GM18867 (cell line): ENCODE data around the gene SLC38A1.
A peak's percentile ranks its signal among the peaks of the same experiment; 100 is the strongest.

ENCODE experiments used
- ATAC-seq: cut with Tn5 transposase; IDR thresholded peaks from one replicate; pipeline ENCODE4 v1.9.1; 2021; ENCODE audit warnings: mild to moderate bottlenecking, moderate library complexity; ENCODE audit not compliant: unreplicated experiment

Gene SLC38A1

DNA sequence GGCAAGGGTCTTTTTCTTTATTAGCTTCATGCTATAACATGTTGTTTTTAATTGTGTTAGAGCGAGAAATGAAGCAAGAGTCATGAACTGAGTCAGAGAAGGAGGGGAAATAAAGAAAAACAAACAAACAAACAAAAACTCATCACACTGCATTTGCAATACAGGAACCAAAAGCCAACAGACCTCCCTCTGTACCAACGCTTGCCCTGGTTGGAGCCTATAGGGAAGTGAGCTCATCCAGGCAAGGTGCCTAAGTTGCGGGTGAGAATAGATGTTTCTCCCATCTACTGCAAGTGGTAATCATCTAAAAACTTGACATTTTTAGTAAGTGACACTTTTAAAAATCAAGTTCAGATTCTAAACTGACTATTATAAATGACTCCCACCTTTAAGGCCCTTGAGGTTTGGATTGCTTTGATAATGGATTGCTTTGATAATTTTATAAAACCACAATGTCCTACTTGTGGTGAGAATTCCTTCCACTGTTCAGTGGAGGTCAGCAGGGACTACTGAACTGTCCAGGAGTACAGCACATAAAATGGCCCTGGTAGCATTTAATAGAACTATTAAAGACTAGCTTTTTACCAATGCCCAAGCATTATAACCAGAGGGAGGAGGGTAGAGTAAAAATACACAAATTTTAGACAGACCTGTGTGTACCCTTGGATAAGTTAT is 31.3 kb downstream of the SLC38A1 start:
- no peak for ATAC-seq

DNA sequence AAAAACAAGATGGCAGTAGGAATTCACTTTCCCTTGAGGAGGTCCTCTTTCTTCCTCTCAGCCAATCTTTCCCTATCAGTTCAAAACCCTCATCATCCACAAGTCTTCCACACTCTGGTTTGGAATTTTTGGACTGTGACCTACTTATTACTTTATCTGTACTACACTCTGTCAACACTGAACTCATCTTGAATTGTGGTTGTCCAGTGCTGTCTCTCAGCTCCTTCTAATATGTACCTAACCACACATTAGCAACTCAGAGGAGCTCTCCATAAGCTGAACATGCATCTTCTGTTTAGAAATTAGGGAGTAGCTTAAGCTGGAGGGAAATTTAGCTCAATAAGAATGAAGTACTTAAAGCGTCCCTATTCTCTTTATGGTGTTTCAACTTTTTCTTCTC is 34.8 kb downstream of the SLC38A1 start:
- no peak for ATAC-seq

DNA sequence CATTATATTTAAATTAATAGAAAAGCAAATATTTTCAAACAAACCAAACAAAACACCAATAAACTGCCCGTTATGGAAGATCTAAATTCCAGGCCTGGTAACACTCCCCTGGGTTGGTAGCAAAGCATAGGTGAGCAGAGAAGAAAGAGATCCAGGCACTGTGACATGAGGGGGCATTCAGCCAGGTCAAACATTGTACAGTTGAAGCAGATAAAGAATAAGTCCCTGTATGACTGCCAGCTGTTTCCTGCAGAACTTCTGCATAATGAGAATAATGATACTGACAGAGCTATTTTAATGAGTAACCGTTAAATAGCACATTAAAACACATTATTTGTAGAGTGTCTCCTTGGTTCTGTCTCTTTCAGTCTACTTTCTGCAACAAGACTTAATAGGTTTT is 35.4 kb downstream of the SLC38A1 start:
- no peak for ATAC-seq

DNA sequence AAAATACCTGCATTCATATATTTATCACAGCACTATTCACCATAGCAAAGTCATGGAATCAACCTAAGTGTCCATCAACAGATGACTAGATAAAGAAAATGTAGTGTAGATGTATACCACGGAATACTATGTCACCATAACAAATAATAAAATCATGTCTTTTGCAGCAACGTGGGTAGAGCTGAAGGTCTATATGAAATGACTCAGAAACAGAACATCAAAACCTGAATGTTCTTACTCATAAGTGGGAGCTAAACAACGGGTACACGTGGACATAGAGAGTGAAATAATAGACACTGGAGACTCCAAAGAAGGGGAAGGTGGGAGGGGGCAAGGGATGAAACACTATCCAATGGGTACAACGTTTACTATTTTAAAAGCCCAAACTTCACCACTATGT is 37.9 kb downstream of the SLC38A1 start:
- ATAC-seq: no peak

DNA sequence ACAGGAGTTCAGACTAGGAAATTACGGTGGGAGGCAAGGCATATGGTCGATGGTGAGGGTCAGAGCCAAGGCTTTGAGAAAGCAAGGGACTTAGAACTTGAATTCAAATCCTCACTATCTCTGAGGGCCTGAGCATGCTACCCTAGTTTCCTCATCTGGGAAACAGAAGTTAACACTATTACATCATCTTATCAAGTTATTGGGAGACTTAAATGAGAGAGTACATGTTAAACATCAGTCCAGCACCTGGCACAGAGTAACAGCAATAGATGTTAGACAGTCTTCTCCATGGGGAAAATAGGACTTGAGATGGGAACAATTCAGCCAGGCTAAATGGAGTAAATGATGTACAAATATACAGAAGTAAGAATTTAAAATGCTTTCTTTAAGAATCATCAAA is 38.5 kb downstream of the SLC38A1 start:
- ATAC-seq: no peak

DNA sequence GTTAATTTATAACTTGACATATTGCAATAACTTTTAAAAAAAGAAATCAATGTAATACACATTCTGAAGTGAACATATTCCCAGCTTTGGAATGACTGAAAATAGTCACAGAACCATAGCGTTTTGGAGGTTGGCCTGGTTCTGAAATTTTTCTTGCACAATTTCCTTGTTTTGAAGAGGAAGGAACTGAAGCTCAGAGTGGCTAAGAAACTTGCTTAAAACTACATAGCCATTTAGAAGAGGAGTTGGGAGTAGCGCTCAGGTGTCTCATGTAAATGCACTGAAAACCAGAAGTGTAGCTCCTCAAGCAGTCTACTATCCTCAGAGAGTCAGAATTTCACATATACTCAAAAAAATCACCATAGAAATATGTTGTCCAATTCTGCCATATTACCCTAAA is 41.2 kb downstream of the SLC38A1 start:
- no peak for ATAC-seq

DNA sequence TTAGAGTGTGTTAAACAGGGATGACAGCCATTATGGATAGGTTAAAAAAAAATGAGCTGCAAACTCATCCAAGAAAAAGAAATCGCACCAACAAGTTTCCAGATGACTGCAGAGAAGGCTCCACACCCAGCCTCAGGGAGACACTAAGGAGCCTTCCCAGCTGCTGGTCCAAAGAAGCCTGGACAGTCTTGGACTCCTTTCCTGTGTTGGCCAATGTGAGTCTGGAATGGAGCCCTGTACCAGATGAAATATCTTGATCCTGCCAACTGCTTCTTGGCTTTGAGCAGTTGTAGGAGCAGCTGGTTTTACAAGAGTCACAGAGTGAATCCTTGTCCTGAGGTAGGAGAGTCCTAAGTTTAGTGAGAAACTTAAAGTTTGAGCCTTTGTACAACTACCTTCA is 44.5 kb downstream of the SLC38A1 start:
- no peak for ATAC-seq

DNA sequence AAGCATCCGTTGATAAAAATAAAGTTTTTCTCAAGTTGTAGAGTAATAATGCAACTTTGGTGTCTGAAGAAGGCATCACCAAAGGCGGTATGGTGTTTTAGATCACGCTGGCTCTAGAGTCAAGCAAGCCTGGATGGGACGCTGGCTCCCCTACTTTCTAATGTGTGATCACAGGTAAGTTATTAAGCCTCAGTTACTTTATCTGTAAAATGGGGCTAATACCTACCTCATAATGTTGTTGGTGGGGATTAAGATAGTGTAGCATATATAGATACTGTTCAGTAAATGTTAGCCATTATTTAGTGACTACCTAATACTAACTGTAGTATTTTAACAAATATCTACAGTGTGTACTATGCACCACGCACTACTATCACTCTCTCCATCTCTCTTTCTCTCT is 45.8 kb downstream of the SLC38A1 start:
- no peak for ATAC-seq

DNA sequence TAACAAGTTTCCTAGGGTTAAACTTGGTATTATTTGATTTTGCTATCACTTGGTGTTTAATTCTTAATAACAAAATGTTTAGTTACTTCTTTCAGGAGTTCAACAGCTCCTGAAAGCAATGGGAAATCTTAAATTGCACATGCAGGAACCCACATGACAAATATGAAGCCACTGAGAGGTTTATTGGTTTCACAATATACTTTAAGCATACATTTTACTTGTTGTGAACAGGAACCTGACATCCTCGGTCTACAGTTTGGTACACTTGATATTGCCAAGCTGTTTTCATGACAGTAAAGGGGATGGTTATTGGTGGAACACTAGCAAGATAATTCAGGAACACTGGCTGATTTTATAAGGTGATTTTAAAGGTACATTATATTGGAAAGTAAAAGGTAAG is 46.2 kb downstream of the SLC38A1 start:
- ATAC-seq: no peak

DNA sequence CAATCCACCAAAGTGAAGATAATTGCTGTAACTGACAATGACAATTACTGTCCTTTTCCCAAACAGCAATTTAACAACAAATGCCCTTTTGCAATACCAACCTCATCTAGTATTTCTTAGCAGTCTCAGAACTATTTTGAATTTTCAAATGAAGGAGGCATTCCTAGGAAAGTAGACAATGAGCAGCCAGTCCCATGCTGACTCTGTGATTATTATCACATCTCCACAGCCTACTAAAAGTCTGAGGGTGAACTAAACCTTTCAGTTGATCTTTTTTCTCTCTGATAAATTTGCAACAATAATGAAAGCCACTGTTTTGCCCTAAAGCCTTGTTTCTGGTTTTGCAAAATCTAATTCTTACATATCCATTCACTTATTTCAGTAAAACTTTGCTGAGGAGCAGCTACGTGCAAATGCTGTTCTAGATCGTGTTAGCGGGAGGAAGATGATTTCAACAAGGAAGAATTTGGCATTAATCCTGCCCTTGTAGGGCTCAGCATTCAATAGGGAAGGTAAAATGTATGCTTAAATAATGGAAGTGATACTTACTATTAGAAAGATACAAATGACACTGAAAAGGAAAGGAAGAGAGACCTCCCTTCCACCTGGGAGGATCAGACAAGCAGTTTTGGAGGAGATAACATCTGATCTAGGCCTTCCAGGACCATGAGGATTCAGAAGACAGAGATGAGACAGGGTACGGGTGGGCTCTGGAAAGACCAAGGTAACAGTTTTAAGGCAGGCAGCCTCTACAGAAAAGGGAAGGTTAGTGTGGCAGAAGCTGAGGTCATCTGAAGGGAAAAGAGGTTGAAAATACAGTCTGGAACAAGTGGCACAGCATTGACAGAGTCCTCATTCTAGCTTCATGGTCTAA is 47.4 kb downstream of the SLC38A1 start:
- no peak for ATAC-seq

DNA sequence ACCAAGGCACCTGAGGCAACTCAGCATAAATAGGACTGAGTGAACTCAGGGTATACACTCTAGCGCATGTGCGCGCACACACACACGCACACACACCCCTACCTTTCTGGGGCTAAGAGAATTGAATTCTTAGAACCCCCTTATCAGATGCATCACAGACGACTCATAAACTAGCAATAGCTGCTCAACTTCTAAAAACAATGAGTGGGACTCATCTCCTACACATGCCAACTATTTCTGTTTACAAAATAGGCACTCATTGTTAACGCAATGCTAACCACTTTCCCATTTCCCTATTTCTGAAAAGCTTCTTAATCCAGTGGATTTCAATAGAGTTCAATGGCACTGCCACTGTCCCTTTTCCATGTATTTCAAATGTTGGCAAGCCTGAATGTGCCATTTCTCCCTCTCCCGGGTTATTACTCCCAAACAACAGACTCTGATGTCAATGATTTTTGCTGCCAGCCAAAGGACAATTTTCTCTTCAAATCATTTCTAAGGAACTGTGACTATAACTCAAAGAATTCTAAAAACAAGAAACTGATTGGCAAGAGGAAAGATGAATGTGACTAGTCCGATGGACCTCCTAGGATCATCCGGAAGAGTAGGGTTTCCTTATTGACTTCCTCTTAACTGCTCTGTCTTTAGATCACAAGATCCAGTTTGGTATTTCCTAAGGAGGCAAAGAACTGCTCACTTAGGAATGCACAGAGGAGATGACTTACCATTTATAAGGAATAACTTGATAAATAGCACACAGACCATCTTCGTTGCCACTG is 48.8 kb downstream of the SLC38A1 start:
- ATAC-seq: no peak

DNA sequence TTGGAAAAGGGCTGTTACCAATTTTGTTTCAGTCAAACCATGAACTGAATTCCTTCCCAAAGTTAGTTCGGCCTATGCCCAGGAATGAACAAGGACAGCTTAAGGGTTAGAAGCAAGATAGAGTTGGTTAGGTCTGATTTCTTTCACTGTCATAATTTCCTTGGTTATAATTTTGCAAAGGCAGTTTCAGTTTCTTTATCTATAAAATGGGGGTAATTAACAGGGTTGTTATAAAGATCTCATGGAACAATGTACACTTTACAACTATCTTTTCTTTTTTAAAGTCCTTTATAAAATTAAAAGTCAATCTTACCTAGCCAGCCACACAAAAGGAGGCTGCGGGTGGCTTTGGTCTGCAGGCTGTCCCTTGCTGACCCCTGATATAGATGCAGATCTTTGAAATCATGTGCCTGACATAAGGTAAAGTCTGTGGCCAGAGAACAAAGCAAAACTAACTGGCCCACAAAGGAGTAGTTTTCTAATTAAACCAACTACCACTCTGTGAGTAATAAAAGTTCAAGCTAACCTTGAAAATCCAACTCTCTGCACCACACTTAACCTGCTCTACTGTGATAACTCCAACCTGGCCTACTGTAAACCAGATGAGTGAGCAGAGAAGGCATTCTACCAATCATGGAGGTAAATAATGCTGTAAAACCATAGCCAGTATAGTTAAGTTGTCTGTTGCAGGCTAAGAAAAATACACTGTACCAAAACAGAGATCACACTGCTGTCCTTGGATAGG is 49.5 kb downstream of the SLC38A1 start:
- ATAC-seq: no peak

DNA sequence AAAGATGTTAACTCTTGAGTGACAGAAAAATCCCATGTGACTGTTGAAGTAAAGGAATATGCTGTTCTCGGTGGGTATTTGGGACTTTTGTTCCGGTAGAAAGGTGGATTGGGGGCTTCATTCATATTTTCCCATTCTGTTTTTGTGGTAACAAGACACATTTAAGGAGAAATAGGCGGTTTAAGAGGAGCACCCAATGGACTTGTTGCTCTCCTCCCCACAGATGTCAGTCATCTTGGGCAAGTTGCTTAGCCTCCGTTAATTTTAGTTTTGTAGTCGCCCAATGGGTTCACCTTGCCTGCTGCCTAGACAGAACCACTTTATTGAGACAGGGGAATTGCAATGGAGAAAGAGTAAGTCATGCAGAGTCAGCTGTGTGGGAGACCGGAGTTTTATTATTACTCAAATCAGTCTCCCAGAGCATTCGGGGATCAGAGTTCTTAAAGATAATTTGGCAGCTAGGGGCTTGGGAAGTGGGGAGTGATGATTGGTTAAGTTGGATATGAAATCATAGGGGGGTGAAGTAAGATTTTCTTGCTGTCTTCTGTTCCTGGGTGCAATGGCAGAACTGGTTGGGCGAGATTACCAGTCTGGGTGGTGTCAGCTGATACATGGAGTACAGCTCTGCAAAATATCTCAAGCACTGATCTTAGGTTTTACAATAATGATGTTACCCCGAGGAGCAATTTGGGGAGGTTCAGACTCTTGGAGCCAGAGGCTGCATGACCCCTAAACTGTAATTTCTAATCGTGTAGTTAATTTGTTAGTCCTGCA is 50.3 kb downstream of the SLC38A1 start:
- ATAC-seq: no peak

DNA sequence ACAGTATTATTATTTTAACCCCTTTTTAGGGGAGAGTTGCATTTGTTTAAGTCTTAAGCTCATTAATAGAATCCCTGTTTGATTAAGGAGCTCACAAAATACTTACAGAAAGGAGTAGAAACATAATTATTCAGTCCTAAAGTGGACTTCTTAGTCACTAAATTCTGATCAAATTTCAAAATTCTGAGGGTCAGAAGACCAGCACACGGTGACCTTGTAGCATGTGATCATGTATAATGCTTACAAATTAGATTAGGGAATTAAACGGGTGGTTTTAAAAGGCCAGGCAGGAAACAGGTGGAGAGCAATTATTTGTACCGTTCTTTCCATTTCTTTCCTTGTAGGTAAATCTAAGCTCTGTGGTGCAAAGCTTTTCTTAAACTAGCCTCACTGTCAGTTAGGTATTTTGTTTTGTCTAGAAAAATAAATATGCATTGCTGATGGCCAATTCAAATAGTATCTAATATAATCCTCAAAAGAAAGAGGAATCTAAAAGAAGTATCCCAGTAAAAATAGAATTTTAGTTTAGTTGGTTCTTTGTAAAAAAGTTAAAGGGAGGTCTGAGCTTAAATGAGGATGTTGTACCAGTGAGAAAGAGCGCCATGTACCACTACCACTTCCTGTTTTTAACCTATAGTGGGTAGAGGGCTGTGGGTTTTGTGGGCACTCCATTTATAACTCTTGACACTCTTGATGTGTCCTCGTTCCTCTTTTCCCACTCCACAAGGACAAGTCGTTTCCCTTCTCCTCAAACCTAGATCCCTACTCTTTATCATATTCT is 51.1 kb downstream of the SLC38A1 start:
- peak; percentile 71 for ATAC-seq

DNA sequence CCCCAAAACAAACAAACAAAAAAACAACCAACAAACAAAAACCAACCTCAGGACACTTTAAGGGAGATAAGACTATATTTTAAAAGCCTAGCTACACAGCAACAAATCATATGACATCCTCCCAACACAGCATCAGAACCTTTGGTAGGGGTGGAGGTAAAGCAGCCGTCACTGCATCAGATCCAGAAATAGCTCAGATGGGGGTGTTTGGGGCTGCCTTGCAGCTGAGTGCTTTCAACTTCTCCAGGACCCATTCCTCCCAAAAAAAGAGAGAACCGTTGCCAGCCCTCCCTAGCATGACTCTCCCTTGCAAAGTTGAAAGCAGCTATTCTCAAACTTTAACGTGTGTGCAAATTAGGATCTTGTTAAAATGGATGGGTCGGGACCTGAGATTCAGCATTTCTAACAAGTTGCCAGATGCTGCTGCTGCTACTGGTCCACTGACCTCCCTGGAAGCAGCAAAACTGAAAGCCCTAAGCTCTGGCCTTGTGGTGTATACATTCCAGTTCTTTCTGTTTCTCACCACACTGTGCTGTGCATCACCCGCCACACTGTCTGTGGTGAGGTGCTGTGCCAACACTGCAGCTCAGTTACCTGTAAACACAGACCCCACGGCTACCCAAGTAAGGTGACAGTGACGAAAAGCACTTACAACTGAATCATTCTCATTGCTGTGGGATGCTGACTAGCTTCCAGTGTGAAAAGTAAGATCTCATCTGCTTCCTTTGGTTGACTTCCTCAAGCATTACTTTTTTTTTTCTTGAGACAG is 54.0 kb downstream of the SLC38A1 start:
- ATAC-seq: peak; percentile 68

DNA sequence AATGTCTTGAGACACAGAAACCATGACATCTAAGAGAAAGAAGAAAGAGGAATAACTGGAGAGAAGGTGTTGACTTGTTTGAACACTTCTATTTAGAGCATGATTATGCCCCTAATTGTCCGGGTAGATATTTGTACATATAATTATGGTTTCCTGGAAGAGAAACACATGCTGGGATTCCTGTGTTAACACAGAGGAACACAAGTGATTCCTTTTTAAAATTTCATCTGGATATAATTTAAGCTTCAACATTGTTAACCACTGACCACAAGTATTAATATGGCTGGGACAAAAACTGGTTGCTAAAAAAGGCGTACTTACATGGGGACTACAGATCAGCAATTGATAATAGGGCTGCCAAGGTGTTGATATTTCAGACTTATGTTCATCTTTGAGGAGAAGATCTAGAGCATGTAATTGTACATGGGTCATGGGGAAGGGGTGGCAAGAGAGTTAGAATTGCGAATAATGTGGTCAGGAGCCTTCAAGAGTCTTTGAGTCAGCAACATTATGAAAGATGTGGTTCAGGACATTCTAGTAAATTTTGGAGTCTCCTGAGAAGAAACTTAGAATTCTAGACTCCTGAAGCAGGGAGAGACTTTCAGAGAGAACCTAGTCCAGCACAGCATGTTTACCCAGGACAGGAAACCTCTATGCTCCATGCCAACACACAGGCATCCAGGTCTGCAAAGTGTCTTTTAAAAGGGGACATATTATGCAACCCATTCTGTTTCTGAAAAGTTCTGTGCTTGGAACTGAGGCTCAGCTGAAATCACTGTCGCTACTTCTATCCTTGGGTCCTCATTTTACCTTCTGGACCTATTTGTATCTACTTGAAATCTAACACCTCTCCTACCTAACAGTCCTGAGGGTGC is 56.5 kb downstream of the SLC38A1 start:
- ATAC-seq: no peak

DNA sequence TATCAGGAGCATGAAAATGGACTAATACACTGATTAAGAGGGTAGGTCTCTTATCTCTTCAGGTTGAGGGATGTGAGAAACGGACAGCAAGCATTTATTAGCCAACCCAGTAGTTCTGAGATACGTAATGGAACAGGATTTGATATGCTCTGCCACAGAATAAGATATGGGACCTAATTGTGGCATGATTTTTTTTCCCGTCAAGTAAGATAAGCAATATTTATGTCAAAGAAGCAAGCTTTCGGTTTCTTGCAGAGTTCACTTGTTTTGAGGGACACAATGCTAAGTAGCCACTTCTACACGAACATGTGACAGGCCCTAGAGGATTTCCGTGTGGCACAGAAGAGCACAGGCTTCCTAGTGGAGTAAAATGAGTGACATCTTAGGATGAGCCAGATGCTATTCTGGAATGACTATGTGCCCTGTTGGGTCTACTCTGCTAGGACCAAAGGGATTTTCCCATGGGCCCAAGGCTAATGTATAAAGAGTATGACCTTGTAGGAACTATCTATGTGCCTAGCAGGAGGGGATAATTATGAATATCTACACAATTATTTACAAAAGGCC is 57.9 kb downstream of the SLC38A1 start:
- no peak for ATAC-seq
